Panc1 (cell line): ENCODE data around the gene MCF2L2. TPM values are rescaled to one million over a fixed set of nuclear protein-coding genes. Genes with fewer than 3 reads are reported as not detected.
A peak's percentile ranks its signal among the peaks of the same experiment; 100 is the strongest.
"Not testable (repeated sequence)": the region's sequence is repeated elsewhere in the genome, so short reads cannot be mapped to it uniquely, and the experiment has no call there.

Experiments
- ATAC-seq: fragments of 200-7000 bp; cut with Tn5 transposase; 2 replicates; pipeline ENCODE4 v1.9.1; 2020; ENCODE audit warnings: mild to moderate bottlenecking, moderate library complexity
- Bru-seq: library from RNA; stranded (reverse); fragments of 400-500 nt; gene quantifications from one replicate; lab custom pipeline; 2021; lab: Mats Ljungman, UMichigan
- BruChase-seq, 2 experiments: library from RNA; stranded (reverse); fragments of 400-500 nt; gene quantifications; one replicate each; lab custom pipeline; 2021; lab: Mats Ljungman, UMichigan
- BruUV-seq: library from RNA; stranded (reverse); fragments of 400-500 nt; replicated peaks from 2 replicates; lab custom pipeline; 2021; lab: Mats Ljungman, UMichigan
- CTCF ChIA-PET: fragments of 300-600 bp; sonication (Branson Sonifier 250); formaldehyde crosslinking; loops from one replicate; lab custom pipeline; 2022; ENCODE audit warnings: antibody characterized with exemption; lab: Charles Lee
- POLR2A ChIA-PET: fragments of 300-600 bp; sonication (Branson Sonifier 250); formaldehyde crosslinking; loops from one replicate; lab custom pipeline; 2022; ENCODE audit warnings: antibody characterized with exemption; lab: Charles Lee
- DNase-seq: peaks from one replicate; pipeline ENCODE4 v3.0.0-alpha.2; 2010; ENCODE audit warnings: low read depth, low spot score
- H3K27ac ChIP-seq: 2 replicates; pipeline ENCODE4 v1.5.1; 2011; ENCODE audit warnings: mild to moderate bottlenecking, low read length, inconsistent platforms
- H3K27me3 ChIP-seq: fragments of 200-500 bp; sonication (Bioruptor generic); 2 replicates; pipeline ENCODE4 v1.6.0; 2014; ENCODE audit warnings: low read length, inconsistent platforms; ENCODE audit not compliant: control insufficient read depth, insufficient read depth
- H3K36me3 ChIP-seq: fragments of 200-500 bp; sonication (Bioruptor generic); 2 replicates; pipeline ENCODE4 v1.5.1; 2014; ENCODE audit warnings: inconsistent platforms, mild to moderate bottlenecking, low read length, moderate library complexity; ENCODE audit not compliant: control insufficient read depth, insufficient read depth
- H3K4me1 ChIP-seq: 2 replicates; pipeline ENCODE4 v1.5.1; 2011; ENCODE audit warnings: inconsistent platforms, mild to moderate bottlenecking, low read length, moderate library complexity; ENCODE audit not compliant: control insufficient read depth, insufficient read depth
- H3K4me3 ChIP-seq, 2 experiments: 2 replicates each; pipeline ENCODE4 v1.5.1; 2011 to 2012; ENCODE audit warnings: low read depth in 2 of 2, low read length in 2 of 2, mild to moderate bottlenecking in 2 of 2, inconsistent platforms in 1 of 2, moderate library complexity in 1 of 2
- H3K9me3 ChIP-seq: fragments of 200-500 bp; sonication (Bioruptor generic); 2 replicates; pipeline ENCODE4 v1.5.1; 2014; ENCODE audit warnings: low read depth, mild to moderate bottlenecking, inconsistent platforms, low read length, moderate library complexity; ENCODE audit not compliant: control insufficient read depth, insufficient read depth
- POLR2AphosphoS5 ChIP-seq: IDR thresholded peaks from 2 replicates; pipeline ENCODE4 v1.6.1; 2012; ENCODE audit warnings: mild to moderate bottlenecking, low read depth, low read length, moderate library complexity
- SIN3A ChIP-seq: IDR thresholded peaks from 2 replicates; pipeline ENCODE4 v1.6.1; 2012; ENCODE audit warnings: low read depth, mild to moderate bottlenecking, low read length, moderate library complexity, borderline replicate concordance; ENCODE audit not compliant: insufficient read depth
- TCF7L2 ChIP-seq: IDR thresholded peaks from 2 replicates; pipeline ENCODE4 v1.6.1; 2011; ENCODE audit warnings: mild to moderate bottlenecking, low read depth, low read length, inconsistent platforms
- in situ Hi-C: cut with HindIII; loops from 2 replicates; pipeline ENCODE4 v1.10.0; 2016; ENCODE audit warnings: low sequenced_read_pairs, low pct_unique_long_range_greater_than_20kb
- intact Hi-C: fragments of 100-400 bp; cut with micrococcal nuclease; formaldehyde crosslinking; loops from one replicate; pipeline ENCODE4 v1.10.0; 2022; ENCODE audit not compliant: unreplicated experiment
- long read RNA-seq: library from polyadenylated mRNA; unstranded; transcript quantifications from one replicate; pipeline ENCODE4 v2.0.0, GENCODE V29; 2021; ENCODE audit not compliant: unreplicated experiment
- polyA plus RNA-seq: library from polyadenylated mRNA; unstranded; fragments of >200 nt; gene quantifications from one replicate; pipeline ENCODE4 v1.2.1, GENCODE V29; 2012; ENCODE audit warnings: missing spikeins; ENCODE audit not compliant: insufficient read length
- total RNA-seq: library from RNA; stranded (reverse); gene quantifications from one replicate; pipeline ENCODE4 v1.2.1, GENCODE V29; 2021; ENCODE audit not compliant: unreplicated experiment
- TF ChIP-seq, protein P1 (sequence below), 2 experiments: IDR thresholded peaks; 2 replicates each; pipeline ENCODE4 v1.6.1; 2011 to 2012; ENCODE audit warnings: low read depth in 2 of 2, control low read depth in 1 of 2, low read length in 1 of 2, mild to moderate bottlenecking in 1 of 2, moderate library complexity in 1 of 2; ENCODE audit not compliant: insufficient read depth in 1 of 2
- TF ChIP-seq, protein P2 (sequence below): fragments of 450-650 bp; IDR thresholded peaks from 2 replicates; pipeline ENCODE4 v1.5.1; 2017; ENCODE audit warnings: mild to moderate bottlenecking

The MCF2L2 gene, protein sequence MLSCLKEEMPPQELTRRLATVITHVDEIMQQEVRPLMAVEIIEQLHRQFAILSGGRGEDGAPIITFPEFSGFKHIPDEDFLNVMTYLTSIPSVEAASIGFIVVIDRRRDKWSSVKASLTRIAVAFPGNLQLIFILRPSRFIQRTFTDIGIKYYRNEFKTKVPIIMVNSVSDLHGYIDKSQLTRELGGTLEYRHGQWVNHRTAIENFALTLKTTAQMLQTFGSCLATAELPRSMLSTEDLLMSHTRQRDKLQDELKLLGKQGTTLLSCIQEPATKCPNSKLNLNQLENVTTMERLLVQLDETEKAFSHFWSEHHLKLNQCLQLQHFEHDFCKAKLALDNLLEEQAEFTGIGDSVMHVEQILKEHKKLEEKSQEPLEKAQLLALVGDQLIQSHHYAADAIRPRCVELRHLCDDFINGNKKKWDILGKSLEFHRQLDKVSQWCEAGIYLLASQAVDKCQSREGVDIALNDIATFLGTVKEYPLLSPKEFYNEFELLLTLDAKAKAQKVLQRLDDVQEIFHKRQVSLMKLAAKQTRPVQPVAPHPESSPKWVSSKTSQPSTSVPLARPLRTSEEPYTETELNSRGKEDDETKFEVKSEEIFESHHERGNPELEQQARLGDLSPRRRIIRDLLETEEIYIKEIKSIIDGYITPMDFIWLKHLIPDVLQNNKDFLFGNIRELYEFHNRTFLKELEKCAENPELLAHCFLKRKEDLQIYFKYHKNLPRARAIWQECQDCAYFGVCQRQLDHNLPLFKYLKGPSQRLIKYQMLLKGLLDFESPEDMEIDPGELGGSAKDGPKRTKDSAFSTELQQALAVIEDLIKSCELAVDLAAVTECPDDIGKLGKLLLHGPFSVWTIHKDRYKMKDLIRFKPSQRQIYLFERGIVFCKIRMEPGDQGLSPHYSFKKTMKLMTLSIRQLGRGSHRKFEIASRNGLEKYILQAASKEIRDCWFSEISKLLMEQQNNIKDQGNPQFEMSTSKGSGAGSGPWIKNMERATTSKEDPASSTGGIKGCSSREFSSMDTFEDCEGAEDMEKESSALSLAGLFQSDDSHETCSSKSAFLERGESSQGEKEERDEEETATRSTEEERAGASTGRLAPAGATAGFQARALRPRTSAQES
- total RNA-seq (1.0 TPM), Bru-seq, nascent RNA (percentile 36 among the genes with signal in this experiment), BruChase-seq, experiment 1, labeled RNA remaining after a 2-hour chase (percentile 34 among the genes with signal in this experiment), BruChase-seq, experiment 2, labeled RNA remaining after a 6-hour chase (percentile 30 among the genes with signal in this experiment)
- polyA plus RNA-seq, result 0.82 TPM
- long read RNA-seq, partial matches to known transcripts, result 1 of 5 reads
- long read RNA-seq, other reads (novel, unspliced or antisense), result 4 of 5 reads

DNA sequence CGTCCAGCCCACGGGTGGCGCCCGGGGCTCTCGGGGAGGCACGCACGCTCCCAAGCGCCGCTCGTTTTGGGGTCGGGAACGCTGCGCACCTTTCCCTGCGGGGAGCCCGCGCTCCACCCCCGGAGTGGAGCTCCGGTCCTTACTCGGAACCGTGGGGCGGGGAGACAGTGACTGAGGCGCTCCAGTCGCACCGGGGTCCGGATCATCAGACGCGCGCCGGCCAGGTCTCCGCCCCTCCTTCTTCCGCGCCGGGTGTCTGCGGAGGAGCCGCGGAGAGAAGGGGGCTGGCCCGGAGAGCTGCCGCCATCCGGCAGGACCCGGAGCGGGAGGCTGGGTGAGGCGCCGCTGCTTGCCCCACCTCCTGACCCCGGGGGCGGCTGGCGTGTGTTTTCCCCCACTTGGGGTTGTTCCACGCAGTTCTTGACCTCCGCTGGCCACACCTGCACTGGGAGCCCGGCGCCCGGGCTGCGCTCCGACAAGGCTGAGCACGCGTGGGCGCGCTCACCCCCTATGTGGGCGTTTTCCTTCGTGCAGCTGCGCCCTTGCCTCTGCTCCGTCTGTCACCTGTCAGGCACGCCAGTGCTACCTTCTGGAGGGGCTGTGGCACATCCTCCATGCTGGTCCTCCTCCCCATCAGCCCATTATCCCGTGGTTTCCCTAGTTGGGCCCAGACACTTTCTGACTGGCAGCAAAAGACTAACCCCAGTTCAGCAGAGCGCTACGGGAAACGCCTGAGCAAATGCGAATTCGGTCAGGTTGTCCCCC, at the start of gene MCF2L2:
MCF2L2 (minus strand) TSS at position 173 of the 765 bp plus-strand sequence. CDS start 642 bp downstream, outside the sequence.
- CTCF ChIA-PET, result interaction anchor here (0.6 kb wide), 1 partner anchor 120 kb away, joined by 3 read pairs; no protein-coding TSS in a partner anchor
- POLR2A ChIA-PET, result no interaction called here
- in situ Hi-C loops (no loop called here), intact Hi-C loops (no loop called here)
- DNase-seq (no peak), ATAC-seq (peak; percentile 87)
- no TSS peak for BruUV-seq
- peak within 1 kb of the TSS; percentile 68 to 70 for H3K4me3 ChIP-seq
- peaks cover 11% of the 10 kb centered on the region for H3K27me3 ChIP-seq
- no peaks in the 10 kb centered on the region for H3K4me1 ChIP-seq
- no peaks in the 10 kb centered on the region for H3K9me3 ChIP-seq
- no peak within 1 kb of the TSS for H3K27ac ChIP-seq
- TF ChIP-seq, protein P1, sequence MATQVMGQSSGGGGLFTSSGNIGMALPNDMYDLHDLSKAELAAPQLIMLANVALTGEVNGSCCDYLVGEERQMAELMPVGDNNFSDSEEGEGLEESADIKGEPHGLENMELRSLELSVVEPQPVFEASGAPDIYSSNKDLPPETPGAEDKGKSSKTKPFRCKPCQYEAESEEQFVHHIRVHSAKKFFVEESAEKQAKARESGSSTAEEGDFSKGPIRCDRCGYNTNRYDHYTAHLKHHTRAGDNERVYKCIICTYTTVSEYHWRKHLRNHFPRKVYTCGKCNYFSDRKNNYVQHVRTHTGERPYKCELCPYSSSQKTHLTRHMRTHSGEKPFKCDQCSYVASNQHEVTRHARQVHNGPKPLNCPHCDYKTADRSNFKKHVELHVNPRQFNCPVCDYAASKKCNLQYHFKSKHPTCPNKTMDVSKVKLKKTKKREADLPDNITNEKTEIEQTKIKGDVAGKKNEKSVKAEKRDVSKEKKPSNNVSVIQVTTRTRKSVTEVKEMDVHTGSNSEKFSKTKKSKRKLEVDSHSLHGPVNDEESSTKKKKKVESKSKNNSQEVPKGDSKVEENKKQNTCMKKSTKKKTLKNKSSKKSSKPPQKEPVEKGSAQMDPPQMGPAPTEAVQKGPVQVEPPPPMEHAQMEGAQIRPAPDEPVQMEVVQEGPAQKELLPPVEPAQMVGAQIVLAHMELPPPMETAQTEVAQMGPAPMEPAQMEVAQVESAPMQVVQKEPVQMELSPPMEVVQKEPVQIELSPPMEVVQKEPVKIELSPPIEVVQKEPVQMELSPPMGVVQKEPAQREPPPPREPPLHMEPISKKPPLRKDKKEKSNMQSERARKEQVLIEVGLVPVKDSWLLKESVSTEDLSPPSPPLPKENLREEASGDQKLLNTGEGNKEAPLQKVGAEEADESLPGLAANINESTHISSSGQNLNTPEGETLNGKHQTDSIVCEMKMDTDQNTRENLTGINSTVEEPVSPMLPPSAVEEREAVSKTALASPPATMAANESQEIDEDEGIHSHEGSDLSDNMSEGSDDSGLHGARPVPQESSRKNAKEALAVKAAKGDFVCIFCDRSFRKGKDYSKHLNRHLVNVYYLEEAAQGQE (IDR thresholded peaks at IDR 0.05; ENCODE audit: insufficient read depth in 1 of 2, low read depth in 2 of 2, low read length in 1 of 2), result no peak
- TF ChIP-seq TCF7L2 (no peak), SIN3A (0 out of 2 replicates have a peak, but pooled peaks have one; percentile 22)
- no peaks in the 10 kb centered on the region for H3K36me3 ChIP-seq

DNA sequence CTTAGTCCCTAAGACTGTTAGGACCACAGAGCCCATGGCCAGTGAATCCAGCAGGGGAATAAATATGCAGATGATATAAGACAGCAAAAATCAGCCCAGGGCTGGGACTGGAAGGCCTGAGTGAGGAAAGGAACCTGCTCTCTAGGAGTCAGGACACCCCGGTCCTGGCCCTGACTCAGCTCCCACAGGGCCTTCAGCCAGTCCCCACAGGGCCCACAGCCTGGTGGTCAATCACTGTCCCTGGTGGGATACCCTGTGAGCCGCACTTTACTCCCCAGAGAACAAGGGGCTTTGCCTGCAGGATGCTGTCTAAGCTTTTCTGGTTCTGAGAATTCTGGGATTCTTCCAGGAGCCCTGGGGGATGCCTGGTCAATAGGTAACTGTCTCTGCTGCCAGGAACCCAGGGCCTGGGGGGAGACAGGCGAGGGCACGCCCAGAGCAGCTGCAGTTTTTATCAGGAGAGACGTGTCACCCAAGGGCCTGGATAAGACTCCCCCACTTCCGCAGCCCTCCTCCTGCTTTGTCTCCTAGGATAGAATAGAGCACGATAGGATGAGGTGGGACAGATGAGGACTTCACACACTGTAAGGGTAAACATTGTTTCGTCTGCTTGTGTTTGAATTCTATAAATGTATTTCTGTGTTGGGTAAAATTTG, 49.5 kb upstream of the MCF2L2 start:
- BruUV-seq, result no TSS peak
- Histone ChIP-seq H3K9me3 (no peaks in the 10 kb centered on the region), H3K4me3 (no peak overlapping the region), H3K27me3 (peaks cover 6% of the 10 kb centered on the region; the same call in 1 of the 2 replicates), H3K4me1 (no peaks in the 10 kb centered on the region), H3K36me3 (no peaks in the 10 kb centered on the region), H3K27ac (no peak overlapping the region)
- DNase-seq (no peak), ATAC-seq (no peak)
- intact Hi-C loops (no loop called here), in situ Hi-C loops (no loop called here)
- POLR2A ChIA-PET, result no interaction called here
- no peak for TF ChIP-seq POLR2AphosphoS5
- TF ChIP-seq, protein P1 (IDR thresholded peaks at IDR 0.05; ENCODE audit: insufficient read depth in 1 of 2, low read depth in 2 of 2, low read length in 1 of 2), result no peak
- TF ChIP-seq TCF7L2, result no peak
- TF ChIP-seq, protein P2, sequence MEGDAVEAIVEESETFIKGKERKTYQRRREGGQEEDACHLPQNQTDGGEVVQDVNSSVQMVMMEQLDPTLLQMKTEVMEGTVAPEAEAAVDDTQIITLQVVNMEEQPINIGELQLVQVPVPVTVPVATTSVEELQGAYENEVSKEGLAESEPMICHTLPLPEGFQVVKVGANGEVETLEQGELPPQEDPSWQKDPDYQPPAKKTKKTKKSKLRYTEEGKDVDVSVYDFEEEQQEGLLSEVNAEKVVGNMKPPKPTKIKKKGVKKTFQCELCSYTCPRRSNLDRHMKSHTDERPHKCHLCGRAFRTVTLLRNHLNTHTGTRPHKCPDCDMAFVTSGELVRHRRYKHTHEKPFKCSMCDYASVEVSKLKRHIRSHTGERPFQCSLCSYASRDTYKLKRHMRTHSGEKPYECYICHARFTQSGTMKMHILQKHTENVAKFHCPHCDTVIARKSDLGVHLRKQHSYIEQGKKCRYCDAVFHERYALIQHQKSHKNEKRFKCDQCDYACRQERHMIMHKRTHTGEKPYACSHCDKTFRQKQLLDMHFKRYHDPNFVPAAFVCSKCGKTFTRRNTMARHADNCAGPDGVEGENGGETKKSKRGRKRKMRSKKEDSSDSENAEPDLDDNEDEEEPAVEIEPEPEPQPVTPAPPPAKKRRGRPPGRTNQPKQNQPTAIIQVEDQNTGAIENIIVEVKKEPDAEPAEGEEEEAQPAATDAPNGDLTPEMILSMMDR, result no peak
- TF ChIP-seq SIN3A, result no peak
- CTCF ChIA-PET, result no interaction called here

DNA sequence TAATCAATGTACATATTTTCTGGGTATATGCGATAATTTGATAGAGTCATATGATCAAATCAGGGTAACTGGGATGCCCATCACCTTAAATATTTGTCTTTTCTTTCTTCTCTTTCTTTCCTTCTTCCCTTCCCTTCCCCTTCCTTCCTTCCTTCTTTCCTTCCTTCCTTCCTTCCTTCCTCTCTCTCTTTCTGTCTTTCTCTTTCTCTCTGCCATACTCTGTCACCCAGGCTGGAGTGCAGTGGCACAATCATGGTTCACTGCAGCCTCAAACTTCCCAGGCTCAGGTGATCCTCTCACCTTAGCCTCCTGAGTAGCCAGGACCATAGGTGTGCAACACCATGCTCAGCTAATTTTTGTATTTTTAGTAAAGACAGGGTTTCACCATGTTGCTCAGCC, 47.3 kb upstream of the MCF2L2 start:
- H3K4me1 ChIP-seq, DNase-seq, POLR2A ChIA-PET, BruUV-seq, H3K9me3 ChIP-seq, intact Hi-C loops, in situ Hi-C loops, H3K27me3 ChIP-seq, CTCF ChIA-PET, H3K4me3 ChIP-seq, H3K36me3 ChIP-seq, H3K27ac ChIP-seq, ATAC-seq: not testable (repeated sequence)
